Measurements from ENCODE around the gene ARHGEF16.

ARHGEF16 gene

DNA sequence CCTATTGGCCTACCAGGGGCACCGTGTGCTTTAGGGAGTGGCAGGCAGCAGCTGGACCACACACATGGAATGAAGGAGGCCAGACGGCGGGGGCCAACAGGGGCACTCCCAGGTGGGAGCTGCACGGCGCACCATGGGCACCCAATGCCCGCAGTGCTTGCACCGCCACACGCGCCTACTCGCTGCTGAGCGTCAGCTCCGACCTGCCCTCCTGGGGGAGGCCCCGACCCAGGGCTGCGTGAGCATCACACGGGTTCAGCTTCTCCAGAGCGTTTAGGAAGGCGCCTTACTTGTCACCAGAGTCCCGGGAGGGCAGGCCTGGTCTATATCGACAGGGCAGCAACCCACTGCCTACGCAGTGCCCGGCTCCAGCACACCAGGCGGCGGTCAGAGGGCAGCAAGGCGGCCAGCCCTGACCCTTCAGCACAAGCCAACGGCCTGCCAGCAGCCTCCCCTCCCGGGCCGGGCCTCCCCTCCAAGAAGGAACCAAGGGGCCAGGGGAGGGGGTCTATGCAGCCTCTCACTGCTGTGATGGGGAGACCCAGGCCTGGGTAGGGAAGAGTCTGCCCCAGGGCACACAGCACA lies 64.9 kb downstream of the ARHGEF16 start:
- no peak for DNase-seq (ENCODE audit: low spot score)

GRCh38 chr1:3520419-3521378 lies 66.2 kb downstream of the ARHGEF16 start:
- DNase-seq (ENCODE audit: low spot score) = no peak

- no peak for DNase-seq (ENCODE audit: low spot score)
Measured at GRCh38 chr1:3521426-3521825, 67.0 kb downstream of the ARHGEF16 start.

DNA sequence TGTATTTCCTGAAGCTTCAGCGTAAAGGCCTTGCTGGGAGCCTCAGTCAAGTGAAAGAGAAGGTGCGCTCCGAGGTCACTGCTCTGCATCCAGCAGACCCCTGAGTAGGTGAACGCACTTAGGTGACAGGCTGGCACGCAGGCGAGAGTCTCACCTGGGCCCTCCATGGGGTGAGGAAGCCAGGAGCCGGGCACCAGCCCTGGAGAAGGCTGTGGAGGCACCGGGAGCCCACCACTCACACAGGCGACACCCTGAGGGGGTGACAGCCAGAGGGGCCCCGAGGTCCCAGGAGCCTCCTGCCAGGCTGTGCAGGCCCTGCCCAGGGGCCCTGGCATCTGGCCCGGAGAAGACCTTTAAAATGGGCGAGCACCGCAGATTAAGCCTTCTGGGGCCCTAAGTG lies 67.6 kb downstream of the ARHGEF16 start:
- DNase-seq (ENCODE audit: low spot score) = no peak

GRCh38 chr1:3522564-3523265 lies 68.2 kb downstream of the ARHGEF16 start:
- DNase-seq (ENCODE audit: low spot score) = no peak

GRCh38 chr1:3523980-3524379 lies 69.5 kb downstream of the ARHGEF16 start:
- no peak for DNase-seq (ENCODE audit: low spot score)

- DNase-seq (ENCODE audit: low spot score) = no peak
Measured at GRCh38 chr1:3524556-3525203, 70.2 kb downstream of the ARHGEF16 start.

DNA sequence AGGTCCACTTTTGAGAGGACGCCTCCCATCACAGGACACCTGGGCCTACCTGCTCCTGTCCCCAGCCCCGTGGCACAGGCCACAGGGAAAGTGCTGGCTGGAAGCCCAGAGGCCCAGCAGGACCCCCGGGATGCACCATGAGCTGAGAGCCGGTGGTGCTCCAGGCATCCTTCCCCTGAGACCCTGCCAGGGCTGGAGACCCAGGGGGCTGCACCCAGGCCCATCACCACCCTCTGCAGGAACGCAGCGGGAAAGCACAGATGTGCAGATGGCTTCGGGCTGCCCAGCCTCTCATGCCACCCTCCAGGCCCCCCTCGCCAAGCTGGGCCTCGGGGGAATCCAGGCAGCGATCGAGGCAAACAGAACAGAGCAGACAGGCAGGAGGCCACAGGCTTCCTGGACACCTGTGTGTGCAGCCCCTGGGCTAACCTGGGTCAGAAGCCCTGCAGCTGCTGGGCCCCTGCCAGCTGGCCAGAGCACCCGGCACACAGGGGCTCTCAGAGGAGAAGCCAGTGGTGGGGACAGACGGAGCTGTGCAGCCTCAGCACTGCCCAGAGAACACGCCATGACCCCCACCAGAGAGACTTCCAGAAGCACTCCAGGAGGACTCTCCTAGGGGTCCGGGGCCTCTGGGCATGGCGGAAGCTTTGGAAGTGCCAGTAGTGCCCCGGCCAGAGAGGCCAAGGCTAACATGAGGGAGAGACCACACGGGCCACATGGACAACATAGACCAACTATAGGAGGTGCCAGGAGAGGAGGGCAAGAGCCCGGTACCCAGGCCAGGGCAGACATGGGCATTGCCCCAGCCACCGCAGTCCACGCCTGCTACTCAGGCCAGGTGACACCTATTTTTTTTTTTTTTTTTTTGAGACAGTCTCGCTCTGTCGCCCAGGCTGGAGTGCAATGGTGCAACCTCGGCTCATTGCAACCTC lies 71.4 kb downstream of the ARHGEF16 start:
- DNase-seq (ENCODE audit: low spot score) = no peak

- DNase-seq (ENCODE audit: low spot score) = no peak
Measured at GRCh38 chr1:3527774-3528173, 73.3 kb downstream of the ARHGEF16 start.

DNA sequence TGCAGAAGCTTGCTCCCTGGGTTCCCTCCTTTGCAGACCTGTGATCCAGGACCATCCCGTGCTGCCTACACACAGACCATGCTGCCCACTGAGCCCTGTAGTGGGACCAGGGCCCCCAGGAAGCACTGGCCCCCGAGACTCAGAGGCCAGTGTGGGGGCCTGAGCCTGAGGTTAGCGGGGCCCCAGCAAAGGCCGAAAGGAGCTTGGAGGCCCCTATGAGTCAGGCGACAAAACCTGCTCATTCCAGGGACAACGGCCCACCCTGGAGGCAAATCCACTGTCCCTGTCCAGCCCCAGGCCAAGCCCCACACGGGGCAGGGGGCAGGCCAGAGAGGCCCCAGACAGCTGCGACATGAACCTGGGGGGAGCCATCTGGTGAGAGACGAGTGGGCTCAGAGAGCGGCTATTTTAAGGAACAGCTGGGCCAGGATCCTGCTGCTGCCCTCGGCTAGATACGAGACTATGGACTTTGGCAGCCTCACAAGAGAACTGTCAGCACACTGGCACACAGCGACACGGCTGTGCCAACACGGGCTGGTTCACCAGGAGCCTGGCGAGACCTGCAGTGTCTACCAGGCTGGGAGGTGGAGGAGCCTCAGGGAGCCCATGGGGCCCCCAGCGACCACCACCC lies 74.7 kb downstream of the ARHGEF16 start:
- no peak for DNase-seq (ENCODE audit: low spot score)

- peak; percentile 57 for DNase-seq (ENCODE audit: low spot score)
Measured at GRCh38 chr1:3530086-3530925, 75.8 kb downstream of the ARHGEF16 start.
